GM06990 (cell line): Measurements from ENCODE around the gene MTERF4.

Source experiments
- DNase-seq: peaks from one replicate; pipeline ENCODE4 v3.0.0-alpha.2; 2011; ENCODE audit not compliant: insufficient read length; ENCODE audit errors: extremely low read depth
- H3K27me3 ChIP-seq: replicated peaks from 2 replicates; pipeline ENCODE4 v1.6.0; 2011; ENCODE audit warnings: low read length; ENCODE audit not compliant: control insufficient read depth, insufficient read depth
- H3K36me3 ChIP-seq: 2 replicates; pipeline ENCODE4 v1.5.1; 2011; ENCODE audit warnings: low read length; ENCODE audit not compliant: control insufficient read depth, insufficient read depth
- H3K4me3 ChIP-seq: replicated peaks from 2 replicates; pipeline ENCODE4 v1.5.1; 2011; ENCODE audit warnings: low read depth, mild to moderate bottlenecking, control low read depth, low read length
- CTCF ChIP-seq: IDR thresholded peaks from 2 replicates; pipeline ENCODE4 v1.5.1; 2011; ENCODE audit warnings: low read length, control low read depth, mild to moderate bottlenecking, inconsistent platforms; ENCODE audit not compliant: insufficient read depth, poor library complexity, severe bottlenecking

Gene MTERF4

GRCh38 chr2:241068136-241068941, 33.7 kb downstream of the MTERF4 start:
- Histone ChIP-seq H3K27me3 (no peaks in the 10 kb centered on the region), H3K4me3 (no peak overlapping the region), H3K36me3 (no peaks in the 10 kb centered on the region)
- no peak for TF ChIP-seq CTCF
- no peak for DNase-seq

- H3K27me3 ChIP-seq: no peaks in the 10 kb centered on the region; the same call in 1 of the 2 replicates
- DNase-seq: no peak
- TF ChIP-seq CTCF: no peak
- no peak overlapping the region for H3K4me3 ChIP-seq
- H3K36me3 ChIP-seq: no peaks in the 10 kb centered on the region
These were observed 34.5 kb downstream of the MTERF4 start for GRCh38 chr2:241067501-241068135.

GRCh38 chr2:241066893-241067341, 35.2 kb downstream of the MTERF4 start:
- no peak for TF ChIP-seq CTCF
- DNase-seq: no peak
- H3K27me3 ChIP-seq: no peaks in the 10 kb centered on the region; the same call in 1 of the 2 replicates
- no peak overlapping the region for H3K4me3 ChIP-seq
- H3K36me3 ChIP-seq: no peaks in the 10 kb centered on the region

GRCh38 chr2:241066171-241066892, 35.8 kb downstream of the MTERF4 start:
- no peak for TF ChIP-seq CTCF
- no peak overlapping the region for H3K4me3 ChIP-seq
- H3K27me3 ChIP-seq: no peaks in the 10 kb centered on the region; the same call in 1 of the 2 replicates
- no peak for DNase-seq
- H3K36me3 ChIP-seq: no peaks in the 10 kb centered on the region

- no peak for TF ChIP-seq CTCF
- Histone ChIP-seq H3K36me3 (no peaks in the 10 kb centered on the region), H3K27me3 (no peaks in the 10 kb centered on the region; the same call in 1 of the 2 replicates), H3K4me3 (no peak overlapping the region)
- no peak for DNase-seq
These were observed 36.7 kb downstream of the MTERF4 start for GRCh38 chr2:241065355-241065803.
